ENCODE results near the gene BAZ2B.

GRCh38 chr2:159501743-159502142 lies 114.6 kb downstream of the BAZ2B start:
- TF ChIP-seq EP300 (IDR thresholded peaks at IDR 0.05) (no peak), CTCF (IDR thresholded peaks at IDR 0.05) (no peak), POLR2A (IDR thresholded peaks at IDR 0.05) (no peak), POLR2AphosphoS5 (IDR thresholded peaks at IDR 0.05) (no peak)
